GM19035 (cell line): ENCODE data around the gene METRNL.
"Not testable (repeated sequence)": the region's sequence is repeated elsewhere in the genome, so short reads cannot be mapped to it uniquely, and the experiment has no call there.

Experiments used
- ATAC-seq: cut with Tn5 transposase; IDR thresholded peaks from one replicate; pipeline ENCODE4 v1.9.1; 2021; ENCODE audit not compliant: unreplicated experiment

The METRNL gene

DNA sequence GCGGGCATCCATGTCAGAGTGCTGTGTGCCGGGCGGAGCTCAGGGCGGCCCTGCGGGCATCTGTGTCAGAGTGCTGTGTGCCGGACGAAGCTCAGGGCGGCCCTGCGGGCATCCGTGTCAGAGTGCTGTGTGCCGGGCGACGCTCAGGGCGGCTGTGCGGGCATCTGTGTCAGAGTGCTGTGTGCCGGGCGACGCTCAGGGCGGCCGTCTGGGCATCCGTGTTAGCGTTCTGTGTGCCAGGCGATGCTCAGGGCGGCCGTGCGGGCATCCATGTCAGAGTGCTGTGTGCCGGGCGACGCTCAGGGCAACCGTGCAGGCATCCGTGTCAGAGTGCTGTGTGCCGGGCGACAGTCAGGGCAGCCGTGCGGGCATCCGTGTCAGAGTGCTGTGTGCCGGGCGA lies 55.0 kb downstream of the METRNL start:
- ATAC-seq, result not testable (repeated sequence)

DNA sequence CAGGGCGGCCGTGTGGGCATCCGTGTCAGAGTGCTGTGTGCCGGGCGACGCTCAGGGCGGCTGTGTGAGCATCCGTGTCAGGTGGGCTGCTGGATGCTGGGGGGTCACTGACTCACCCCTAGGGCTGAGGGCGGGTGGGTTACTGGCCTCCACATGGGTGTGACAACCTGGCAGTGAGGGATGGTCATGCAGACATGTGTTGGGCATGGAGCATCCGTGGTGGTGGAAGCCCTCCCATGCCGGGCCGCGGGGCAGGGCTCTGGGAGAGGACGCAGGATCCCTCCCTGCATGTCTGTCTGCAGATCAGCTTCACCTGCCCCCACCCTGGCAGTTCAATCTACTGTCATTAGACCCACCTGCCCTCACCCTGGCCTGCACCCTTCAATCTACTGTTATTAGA lies 56.3 kb downstream of the METRNL start:
- ATAC-seq, result no peak

DNA sequence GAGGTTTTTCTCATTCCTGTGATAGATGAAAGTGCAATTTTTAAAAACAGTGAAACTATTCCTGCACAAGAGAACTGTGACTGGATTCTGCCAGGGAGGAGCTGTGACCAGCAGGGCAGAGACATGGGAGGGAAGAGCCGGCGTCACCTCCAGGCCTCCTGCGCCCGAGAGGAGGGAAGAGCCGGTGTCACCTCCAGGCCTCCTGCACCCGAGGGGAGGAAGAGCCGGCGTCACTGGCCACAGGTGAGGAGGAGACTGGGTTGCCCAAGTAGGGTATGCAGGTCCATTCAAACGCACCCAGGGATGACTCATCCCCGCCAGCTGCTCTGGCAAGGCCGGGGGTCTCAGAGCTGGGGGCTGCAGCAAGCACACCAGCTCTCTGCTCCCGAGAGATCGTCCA lies 56.7 kb downstream of the METRNL start:
- ATAC-seq, result no peak

DNA sequence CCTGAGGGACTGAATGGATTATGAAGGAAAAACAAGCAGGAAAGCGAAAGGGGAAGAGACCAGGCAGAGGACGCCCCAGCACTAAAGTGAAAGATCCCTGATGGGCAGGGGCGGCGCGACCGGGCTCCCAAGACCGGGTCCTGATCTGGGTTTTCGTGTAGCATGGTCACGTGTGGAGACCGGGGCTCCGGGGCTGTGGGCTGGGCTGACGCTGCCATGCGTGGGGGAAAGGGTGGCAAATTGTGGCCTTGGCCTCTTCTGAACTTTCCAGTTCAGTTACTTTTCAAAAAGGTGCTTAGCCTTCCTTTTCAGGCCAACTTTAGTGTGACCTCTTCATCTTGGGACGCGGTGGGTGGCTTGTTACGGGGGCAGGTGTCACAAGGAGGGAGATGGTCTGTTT lies 57.5 kb downstream of the METRNL start:
- no peak for ATAC-seq

DNA sequence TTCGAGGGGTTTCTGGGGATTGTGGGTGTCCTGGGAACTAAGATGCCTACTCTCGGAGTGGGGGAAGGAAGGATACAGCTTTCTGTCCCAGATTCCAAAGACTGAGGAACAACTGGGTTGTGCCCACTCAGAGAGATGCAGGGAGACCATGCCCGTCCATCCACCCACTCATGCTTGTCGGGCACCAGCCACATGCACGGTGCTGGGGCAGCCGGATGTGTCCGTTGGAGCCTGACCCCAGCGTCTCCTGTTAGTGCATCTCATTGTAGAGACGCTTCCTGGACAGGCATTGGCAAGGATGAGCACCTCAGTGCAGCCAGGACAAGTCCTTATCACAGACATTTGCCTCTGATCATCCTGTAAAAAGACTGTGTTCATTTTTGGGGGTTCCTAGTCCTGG lies 58.1 kb downstream of the METRNL start:
- no peak for ATAC-seq

DNA sequence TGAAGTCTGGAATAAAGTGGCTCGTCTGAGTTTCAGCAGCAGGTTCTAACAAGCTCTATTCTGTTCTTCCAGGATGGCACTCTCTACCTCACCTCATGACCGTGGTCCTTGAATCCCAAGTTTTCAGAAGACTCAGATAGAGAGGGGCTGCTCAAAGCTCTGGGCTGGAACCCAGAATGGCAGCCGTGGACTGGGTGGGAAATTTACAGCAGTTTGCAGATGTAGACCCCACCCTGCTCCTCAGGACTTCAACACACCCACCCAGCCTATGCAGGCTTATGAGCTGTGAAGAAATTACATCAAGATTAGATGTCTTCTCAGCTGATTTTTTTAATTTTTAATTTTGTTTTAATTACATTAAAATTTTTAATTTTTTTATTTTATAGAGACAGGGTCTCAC lies 59.4 kb downstream of the METRNL start:
- ATAC-seq, result no peak

DNA sequence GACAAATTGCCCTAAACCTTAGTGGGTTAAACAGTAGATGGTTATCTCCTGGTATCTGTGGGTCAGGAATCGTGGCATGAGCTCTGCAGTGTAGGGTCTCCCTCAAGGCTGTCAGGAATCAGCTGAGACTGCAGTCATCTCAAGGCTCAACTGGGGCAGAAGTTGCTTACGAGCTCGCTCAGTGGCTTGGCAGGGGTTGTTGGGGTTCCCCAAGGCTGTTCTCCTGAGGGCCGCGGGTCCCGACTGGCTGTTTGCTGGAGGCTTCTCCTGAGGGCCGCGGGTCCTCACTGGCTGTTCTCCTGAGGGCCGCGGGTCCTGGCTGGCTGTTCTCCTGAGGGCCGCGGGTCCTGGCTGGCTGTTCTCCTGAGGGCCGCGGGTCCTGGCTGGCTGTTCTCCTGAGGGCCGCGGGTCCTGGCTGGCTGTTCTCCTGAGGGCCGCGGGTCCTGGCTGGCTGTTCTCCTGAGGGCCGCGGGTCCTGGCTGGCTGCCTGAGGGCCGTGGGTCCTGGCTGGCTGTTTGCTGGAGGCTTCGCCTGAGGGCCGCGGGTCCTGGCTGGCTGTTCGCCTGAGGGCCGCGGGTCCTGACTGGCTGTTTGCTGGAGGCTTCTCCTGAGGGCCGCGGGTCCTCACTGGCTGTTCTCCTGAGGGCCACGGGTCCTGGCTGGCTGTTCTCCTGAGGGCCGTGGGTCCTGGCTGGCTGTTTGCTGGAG lies 60.3 kb downstream of the METRNL start:
- ATAC-seq, result not testable (repeated sequence)

DNA sequence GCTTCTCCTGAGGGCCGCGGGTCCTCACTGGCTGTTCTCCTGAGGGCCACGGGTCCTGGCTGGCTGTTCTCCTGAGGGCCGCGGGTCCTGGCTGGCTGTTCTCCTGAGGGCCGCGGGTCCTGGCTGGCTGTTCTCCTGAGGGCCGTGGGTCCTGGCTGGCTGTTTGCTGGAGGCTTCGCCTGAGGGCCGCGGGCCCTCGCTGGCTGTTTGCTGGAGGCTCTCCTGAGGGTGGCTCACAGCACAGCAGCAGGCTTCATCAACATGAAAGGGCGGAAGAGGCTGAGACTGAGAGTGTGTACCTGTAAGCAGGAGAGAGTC lies 60.8 kb downstream of the METRNL start:
- not testable (repeated sequence) for ATAC-seq

DNA sequence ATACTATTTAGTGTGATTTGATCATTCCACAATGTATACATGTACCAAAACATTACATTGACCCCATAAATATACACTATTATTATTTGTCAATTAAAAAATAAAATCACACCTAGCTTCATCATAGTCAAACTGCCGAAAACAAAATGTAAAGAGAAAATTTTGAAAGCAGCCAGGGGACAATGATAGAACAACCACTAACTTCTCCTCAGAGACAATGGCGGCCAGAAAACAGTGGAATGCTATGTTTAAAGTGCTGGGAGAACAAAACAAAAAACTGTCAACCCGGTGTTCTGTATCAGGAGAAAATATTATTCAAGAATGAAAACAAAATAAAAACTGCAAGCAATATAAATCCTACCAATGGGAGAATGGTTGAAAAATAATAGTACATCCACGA lies 63.2 kb downstream of the METRNL start:
- no peak for ATAC-seq

DNA sequence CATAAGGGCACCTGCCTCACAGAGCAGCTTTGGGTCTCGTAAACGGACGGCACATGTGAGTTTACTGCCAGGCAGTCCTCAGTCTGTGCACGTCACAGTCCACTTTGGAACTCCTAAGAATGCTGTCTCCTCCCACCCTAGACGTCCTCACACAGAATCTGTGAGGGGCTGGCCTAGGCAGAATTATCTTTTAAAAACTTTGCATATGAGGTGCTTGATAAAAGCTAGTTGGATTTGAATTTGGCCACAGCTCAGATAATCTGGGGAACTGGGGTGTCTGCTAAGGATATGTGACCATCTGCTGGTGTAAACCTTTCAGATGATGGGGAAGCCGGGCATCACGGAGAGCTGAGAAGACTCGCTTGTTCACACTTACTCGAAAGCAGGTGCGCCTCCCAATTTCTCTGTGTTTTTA lies 64.4 kb downstream of the METRNL start:
- ATAC-seq, result no peak
